Suprapubic skin (tissue), 4 donors: ENCODE data around the gene SEMA3F.

Source experiments
- POLR2A ChIP-seq, 2 donors: fragments of 450-650 bp; IDR thresholded peaks; one replicate each; pipeline ENCODE4 v1.6.1; 2017; ENCODE audit warnings: antibody characterized with exemption in 2 of 2, mild to moderate bottlenecking in 2 of 2, moderate library complexity in 2 of 2
- POLR2AphosphoS5 ChIP-seq, 3 donors: sonication (generic); formaldehyde crosslinking; IDR thresholded peaks; one replicate each; pipeline ENCODE4 v1.6.1; 2017; ENCODE audit warnings: antibody characterized with exemption in 3 of 3
- TF ChIP-seq, protein P1 (sequence below), 2 donors: fragments of 200-600 bp in 1 of 2; fragments of 450-650 bp in 1 of 2; sonication (generic) in 1 of 2; IDR thresholded peaks; one replicate each; pipeline ENCODE4 v1.5.1; 2016 to 2019; ENCODE audit warnings: antibody characterized with exemption in 2 of 2, mild to moderate bottlenecking in 1 of 2, moderate library complexity in 1 of 2

GRCh38 chr3:50155491-50155878, 361 bp downstream of the SEMA3F start:
- TF ChIP-seq POLR2AphosphoS5 (IDR thresholded peaks at IDR 0.05) (no peak), POLR2A (IDR thresholded peaks at IDR 0.05) (no peak)
- TF ChIP-seq, protein P1, sequence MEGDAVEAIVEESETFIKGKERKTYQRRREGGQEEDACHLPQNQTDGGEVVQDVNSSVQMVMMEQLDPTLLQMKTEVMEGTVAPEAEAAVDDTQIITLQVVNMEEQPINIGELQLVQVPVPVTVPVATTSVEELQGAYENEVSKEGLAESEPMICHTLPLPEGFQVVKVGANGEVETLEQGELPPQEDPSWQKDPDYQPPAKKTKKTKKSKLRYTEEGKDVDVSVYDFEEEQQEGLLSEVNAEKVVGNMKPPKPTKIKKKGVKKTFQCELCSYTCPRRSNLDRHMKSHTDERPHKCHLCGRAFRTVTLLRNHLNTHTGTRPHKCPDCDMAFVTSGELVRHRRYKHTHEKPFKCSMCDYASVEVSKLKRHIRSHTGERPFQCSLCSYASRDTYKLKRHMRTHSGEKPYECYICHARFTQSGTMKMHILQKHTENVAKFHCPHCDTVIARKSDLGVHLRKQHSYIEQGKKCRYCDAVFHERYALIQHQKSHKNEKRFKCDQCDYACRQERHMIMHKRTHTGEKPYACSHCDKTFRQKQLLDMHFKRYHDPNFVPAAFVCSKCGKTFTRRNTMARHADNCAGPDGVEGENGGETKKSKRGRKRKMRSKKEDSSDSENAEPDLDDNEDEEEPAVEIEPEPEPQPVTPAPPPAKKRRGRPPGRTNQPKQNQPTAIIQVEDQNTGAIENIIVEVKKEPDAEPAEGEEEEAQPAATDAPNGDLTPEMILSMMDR (IDR thresholded peaks at IDR 0.05) = no peak
